ENCODE results near the gene RPL6.
"Not testable (repeated sequence)": the region's sequence is repeated elsewhere in the genome, so short reads cannot be mapped to it uniquely, and the experiment has no call there.

RPL6 gene

DNA sequence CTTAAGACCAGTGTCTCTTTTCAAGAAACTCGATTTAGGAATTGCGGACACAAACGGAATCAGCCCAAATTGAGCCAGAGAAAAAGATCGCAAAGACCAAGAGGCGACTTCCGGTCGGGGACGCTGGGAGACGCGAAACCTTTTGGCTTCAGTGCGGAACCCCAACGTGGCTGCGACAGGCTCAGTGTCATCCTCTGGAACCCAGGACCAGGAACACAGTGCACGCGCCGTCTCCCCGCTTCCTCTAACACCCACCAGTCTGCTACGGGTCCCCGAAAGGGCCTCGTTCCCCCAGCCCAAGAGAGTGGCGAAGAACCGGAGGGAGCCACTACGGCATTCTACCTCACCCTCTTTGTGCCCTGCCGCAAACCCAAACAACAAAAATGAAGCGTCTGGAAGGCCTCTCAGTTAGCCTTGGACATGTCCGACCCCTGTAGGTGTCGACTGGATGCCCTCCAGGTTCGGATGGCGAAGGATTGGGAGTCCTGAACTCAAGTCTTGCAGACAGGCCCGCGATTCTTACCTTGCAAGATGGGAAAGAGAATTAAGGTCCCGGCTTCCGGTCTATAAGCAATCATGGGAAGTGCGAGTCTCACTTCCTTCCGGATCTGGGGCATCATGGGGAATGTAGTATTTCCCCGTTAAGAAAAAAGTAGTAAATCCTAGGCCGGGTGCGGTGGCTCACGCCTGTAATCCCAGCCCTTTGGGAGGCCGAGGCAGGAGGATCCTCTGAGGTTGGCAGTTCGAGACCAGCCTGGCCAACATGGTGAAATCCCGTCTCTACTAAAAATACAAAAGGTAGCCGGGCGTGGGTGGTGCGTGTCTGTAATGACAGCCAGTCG lies at the start of gene RPL6:
RPL6 (minus strand) TSS at position 542 of the 842 bp plus-strand sequence. CDS start 949 bp downstream, outside the sequence.
- DNase-seq (ENCODE audit: extremely low read depth in 1 of 2, low read depth in 1 of 2) = peak; percentile 39 to 68

DNA sequence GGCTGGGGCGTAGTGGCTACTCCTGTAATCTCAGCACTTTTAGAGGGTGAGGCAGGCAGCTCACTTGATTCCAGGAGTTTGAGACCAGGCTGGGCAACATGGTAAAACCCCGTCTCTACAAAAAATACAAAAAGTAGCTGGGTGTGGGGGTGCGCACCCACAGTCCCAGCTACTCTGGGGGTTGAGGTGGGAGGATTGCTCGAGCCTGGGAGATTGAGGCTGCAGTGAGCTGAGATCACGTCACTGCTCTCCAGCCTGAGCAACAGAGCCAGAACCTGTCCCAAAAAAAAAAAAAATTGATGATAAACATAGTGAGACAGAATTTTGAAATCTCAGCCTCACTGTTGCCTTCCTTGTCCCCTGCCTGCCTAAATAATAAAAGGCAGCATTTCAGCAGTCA lies 49.3 kb upstream of the RPL6 start:
- no peak for DNase-seq (ENCODE audit: extremely low read depth in 1 of 2, low read depth in 1 of 2)

DNA sequence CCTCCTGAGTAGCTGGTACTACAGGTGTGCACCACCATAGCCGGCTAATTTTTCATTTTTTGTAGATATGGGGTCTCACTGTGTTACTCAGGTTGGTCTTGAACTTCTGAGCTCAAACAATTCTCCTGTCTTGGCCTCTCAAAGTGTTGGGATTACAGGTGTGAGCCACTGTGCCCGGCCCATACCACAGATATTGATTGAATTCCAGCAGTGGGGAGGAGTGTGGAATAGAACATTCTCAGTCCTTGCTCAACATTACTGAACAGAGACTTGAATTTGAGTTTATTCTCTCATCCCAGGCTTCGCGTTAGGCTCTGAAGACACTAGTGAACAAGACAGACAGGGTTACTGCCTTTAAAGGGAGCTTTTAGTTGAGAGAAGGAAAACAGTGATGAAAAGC lies 48.9 kb upstream of the RPL6 start:
- DNase-seq (ENCODE audit: extremely low read depth in 1 of 2, low read depth in 1 of 2) = no peak

DNA sequence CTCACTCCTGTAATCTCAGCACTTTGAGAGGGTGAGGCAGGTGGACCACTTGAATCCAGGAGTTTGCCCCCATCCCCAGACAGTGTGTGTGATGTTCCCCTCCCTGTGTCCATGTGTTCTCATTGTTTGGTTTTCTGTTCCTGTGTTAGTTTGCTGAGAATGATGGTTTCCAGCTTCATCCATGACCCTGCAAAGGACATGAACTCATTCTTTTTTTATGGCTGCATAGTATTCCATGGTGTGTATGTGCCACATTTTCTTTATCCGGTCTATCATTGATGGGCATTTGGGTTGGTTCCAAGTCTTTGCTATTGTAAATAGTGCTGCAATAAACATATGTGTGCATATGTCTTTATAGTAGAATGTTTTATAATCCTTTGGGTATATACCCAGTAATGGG lies 47.7 kb upstream of the RPL6 start:
- not testable (repeated sequence) for DNase-seq (ENCODE audit: extremely low read depth in 1 of 2, low read depth in 1 of 2)

DNA sequence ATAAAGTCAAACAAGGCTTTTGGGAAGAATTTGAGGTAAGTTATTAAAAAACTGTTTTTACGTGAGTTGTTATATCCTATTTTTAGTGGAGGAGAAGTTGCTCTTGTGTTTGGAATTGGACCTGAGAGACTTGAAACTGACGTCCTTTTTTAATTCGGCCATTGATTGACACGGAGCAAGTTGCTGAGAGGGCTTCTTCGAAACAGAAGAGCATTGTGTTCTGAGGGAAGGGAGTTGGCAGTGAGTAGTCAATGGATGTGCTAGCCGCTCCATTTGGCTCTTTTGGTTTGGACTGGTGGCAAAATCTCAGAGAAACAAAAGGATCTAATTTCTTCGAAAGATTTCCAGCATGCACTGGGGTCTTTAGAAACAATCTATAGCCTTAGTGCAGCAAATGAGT lies 46.6 kb upstream of the RPL6 start:
- no peak for DNase-seq (ENCODE audit: extremely low read depth in 1 of 2, low read depth in 1 of 2)

DNA sequence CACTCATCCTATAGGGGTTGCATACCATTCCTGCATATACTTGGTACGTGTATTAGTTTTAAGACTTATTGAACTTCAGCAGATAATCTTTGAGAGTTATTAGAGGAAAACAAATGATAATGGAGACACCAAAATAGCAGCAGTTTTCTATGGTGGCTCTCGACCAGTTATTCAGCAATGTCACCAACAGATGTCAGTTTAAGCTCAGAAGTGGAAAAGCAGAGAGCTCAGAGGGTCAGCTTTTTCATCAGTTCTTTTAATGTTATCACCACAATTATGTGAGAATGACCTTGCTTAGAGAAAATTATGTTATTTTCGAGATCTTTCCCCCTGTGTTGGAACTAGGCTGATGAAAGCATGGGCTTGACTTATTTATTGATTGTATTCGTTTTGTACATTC lies 41.3 kb upstream of the RPL6 start:
- no peak for DNase-seq (ENCODE audit: extremely low read depth in 1 of 2, low read depth in 1 of 2)

DNA sequence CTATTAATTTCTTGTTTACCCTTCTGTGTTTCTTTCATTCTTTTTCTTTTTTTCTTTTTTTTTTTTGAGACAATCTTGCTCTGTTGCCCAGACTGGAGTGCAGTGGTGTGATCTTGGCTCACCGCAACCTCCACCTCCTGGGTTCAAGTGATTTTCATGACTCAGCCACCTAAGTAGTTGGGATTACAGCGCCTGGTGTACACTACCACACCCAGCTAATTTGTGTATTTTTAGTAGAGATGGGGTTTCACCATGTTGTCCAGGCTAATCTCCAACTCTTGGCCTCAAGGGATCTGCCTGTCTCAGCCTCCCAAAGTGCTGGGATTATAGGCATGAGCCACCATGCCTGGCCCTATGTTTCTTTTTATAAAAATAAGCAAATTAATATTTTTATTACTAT lies 38.8 kb upstream of the RPL6 start:
- DNase-seq (ENCODE audit: extremely low read depth in 1 of 2, low read depth in 1 of 2) = not testable (repeated sequence)

DNA sequence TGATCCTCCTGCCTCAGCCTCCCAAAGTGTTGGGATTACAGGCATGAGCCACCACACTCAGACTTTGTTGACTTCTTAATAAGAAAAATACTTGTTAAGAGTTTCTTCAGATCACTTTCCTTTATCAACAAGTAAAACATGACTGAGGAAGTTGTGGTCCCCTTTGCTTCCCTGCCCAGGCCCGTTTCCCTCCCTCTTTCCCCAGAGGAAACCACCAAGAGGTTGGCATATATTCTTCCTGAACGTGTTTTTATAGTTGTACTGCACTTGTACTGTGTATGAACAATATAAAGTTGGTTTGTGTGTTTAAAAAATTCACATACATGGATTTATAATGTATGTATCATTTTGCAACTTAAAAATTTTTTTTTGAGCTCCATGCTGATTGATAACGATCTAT lies 37.7 kb upstream of the RPL6 start:
- DNase-seq (ENCODE audit: extremely low read depth in 1 of 2, low read depth in 1 of 2) = no peak

DNA sequence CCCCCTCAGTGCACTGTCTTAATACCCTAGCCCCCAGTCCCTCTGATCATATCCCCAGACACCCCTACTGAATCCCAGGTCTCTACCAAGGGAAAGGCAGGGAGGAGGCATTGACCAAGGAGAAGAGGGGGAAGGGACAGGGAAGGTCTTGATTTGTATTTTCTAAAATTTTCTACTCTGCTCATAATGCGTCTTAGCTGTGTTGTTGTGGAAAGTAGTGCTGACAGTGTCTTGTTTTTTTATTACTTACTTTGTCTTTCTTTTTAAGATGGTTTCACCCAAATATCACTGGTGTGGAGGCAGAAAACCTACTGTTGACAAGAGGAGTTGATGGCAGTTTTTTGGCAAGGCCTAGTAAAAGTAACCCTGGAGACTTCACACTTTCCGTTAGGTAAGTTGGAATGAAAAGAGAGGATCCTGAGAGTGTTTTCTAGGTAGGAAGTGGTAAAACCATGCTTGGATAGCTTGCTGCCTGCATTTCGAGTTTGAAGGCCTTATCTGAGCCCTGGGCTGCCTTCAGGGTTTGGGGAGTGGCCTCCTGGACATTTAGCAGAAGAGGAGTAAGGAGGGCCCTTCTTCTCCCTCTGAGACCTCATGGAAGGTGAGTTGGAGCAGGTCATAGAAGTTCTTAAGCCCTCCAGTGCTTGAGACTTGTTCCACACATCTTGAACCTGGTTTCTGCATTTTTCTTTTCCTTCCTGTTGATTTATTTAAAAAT lies 36.8 kb upstream of the RPL6 start:
- no peak for DNase-seq (ENCODE audit: extremely low read depth in 1 of 2, low read depth in 1 of 2)

DNA sequence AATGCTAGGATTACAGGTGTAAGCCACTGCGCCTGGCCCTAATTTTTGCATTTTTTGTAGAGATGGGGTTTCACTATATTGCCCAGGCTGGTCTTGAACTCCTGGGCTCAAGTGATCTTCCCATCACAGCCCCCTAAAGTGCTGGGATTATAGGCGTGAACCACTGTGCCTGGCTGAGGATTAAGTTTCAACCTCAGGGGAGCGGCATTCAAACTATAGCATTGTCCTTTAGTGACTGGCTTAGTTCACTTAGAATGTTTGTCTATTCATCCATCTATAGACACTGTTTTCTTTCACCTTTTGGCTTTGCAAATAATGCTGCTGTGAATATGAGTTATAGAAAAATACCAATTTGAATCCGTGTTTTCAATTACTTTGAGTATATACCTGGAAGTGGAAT lies 34.5 kb upstream of the RPL6 start:
- DNase-seq (ENCODE audit: extremely low read depth in 1 of 2, low read depth in 1 of 2) = no peak

DNA sequence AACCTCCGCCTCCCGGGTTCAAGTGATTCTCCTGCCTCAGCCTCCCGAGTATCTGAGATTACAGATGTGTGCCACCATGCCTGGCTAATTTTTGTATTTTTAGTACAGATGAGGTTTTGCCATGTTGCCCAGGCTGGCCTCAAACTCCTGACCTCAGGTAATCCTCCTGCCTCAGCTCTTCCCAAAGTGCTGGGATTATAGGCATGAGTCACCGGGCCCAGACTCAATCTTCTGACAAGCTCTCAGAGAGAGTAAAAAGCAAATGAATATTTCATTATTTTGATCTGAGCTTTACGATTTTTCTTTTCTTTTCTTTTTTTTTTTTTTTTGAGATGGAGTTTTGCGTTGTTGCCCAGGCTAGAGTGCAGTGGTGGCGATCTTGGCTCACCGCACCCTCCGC lies 31.2 kb upstream of the RPL6 start:
- DNase-seq (ENCODE audit: extremely low read depth in 1 of 2, low read depth in 1 of 2) = not testable (repeated sequence)

DNA sequence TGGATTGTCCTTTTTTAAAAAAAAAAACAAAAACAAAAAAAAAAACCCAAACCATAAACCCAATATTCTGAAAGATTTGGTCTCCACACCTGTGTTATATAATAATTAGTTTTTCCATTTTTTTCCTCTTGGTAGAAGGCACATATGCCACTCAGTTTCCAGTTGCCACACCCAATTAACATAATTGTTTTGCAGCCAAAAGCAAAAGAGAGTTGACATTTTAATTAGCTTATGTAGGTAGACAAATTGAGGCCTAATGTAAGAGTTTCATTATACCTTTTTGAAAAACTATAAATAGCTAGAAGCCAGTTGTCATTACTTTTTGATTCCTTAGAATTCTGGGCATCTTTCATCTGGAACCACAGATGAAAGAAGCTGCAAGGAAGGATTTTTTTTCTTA lies 30.4 kb upstream of the RPL6 start:
- no peak for DNase-seq (ENCODE audit: extremely low read depth in 1 of 2, low read depth in 1 of 2)

DNA sequence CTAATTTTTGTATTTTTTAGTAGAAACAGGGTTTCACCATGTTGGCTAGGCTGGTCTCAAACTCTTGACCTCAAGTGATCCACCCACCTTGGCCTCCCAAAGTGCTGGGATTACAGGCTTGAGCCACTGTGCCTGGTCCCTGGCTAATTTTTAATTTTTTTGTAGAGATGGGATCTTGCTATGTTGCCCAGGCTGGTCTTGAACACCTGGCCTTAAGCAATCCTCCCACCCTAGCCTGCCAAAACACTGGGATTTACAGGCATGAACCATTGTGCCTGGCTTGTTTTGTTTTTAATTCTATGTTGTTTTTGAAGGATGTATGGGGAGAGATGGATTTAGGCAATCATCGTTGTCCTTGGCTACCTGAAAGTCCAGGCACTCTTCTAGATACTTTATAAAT lies 29.2 kb upstream of the RPL6 start:
- not testable (repeated sequence) for DNase-seq (ENCODE audit: extremely low read depth in 1 of 2, low read depth in 1 of 2)

DNA sequence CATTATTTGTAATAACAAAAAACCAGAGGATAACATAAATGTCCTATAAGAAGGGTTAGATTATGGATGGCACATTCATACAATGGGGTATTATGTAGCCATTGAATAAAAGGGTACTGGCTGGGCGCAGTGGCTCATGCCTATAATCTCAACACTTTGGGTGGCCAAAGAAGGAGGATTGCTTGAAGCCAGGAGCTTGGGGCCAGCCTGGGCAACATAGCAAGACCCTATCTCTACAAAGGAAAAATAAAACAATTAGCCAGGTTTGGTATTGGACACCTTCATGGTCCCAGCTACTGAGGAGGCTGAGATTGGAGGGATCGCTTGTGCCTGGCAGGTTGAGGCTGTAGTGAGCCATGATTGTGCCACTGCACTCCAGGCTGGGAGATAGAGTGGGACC lies 24.1 kb upstream of the RPL6 start:
- no peak for DNase-seq (ENCODE audit: extremely low read depth in 1 of 2, low read depth in 1 of 2)

DNA sequence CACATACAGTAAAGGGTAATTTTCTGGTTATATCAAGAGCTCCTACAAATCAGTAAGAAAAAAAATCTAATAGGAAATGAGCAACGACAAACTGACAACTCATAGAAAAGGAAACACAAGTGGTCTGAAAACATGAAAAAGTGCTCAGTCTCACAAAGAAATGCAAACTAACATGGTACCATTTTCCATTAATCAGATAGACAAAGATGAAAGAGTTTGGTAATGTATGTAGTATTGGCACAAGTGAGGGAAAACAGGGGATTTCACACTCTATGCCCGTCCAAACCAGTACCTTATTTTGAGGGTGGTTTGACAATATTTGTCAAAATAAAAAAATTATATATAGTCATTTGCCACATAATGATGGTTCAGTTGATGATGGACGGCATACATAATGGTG lies 22.6 kb upstream of the RPL6 start:
- DNase-seq (ENCODE audit: extremely low read depth in 1 of 2, low read depth in 1 of 2) = no peak

DNA sequence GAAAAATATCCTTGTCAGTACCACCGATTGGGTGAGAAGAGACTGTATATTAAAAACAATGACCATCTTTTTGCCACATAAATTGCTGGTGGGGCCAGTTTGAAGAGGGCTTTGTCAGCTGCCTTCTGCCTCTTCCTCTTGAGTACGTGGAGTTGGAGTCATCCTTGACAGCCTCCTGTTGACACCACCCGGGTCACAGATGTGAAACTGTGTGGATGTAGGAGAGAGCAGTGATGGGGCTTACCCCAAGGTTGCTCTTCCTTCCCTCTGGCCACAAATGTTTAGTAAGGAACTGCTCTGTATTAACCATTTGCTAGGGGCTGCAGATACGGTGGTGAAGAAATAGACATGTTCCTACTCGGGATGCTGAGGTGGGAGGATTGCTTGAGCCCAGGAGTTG lies 21.5 kb upstream of the RPL6 start:
- DNase-seq (ENCODE audit: extremely low read depth in 1 of 2, low read depth in 1 of 2) = peak in 1 of 2 donors; percentile 5

DNA sequence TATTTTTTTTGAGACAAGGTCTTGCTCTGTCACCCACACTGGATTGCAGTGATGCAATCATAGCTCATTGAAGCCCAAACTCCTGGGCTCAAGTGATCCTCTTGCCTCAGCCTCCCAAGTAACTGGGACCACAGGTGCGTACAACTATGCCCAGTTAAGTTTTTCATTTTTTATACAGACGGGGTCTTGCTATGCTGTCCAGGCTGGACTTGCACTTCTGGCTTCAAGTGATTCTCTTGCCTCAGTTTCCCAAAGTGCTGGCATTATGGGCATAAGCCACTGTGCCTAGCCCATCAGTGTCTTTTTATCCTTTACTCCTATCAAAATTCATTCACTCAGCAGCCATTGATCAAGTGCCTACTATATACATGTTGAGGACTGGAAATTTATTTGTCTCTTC lies 18.4 kb upstream of the RPL6 start:
- DNase-seq (ENCODE audit: extremely low read depth in 1 of 2, low read depth in 1 of 2) = no peak

DNA sequence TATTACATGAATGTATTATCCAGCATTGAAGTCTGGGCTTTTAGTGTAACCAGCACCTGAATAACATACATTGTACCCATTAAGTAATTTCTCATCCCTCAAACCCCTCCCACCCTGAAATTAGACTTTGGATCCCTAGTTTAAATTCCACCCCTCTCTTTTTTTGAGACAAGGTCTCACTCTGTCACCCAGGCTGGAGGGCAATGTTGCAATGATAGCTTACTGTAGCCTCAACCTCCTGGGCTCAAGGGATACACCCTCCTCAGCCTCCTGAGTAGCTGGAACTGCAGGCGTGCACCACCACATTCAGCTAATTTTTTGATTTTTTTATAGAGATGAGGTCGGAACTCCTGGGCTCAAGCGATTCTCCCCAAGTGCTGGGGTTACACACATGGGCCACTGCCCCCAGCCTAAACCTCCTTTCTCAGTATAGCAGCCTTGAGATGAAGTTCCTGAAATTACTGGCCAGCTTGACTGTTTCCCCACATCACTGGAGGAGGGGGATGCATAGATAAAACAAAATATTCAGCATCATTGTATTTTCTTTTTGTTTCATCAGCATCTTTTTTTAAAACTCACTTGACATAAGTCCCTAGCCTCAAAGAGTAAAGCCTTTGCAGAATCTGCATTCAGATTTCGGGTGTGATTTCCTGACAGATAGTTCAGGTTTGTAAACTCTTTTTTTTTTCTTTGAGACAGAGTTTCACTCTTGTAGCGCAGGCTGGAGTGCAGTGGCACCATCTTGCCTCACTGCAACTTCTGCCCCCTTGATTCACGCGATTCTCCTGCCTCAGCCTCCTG lies 16.4 kb upstream of the RPL6 start:
- no peak for DNase-seq (ENCODE audit: extremely low read depth in 1 of 2, low read depth in 1 of 2)

DNA sequence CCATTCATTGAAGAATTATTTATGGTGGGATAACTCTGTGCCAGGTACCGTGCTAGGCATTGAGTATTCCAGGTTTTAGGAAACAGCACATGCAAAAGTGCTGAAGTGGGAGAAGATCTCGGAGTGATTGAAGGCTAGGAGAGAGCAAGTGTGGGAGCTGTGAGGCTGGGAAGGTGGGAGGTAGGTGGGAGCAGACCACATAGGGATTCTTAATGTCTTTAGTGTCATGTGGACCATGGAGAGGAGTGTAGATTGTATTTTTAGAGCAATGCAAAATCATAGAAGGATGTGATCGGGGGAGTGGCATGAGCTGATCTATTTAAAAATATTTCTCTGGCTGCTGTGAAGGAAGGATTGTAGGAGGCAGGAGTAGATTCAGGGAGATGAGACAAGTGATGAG lies 14.7 kb upstream of the RPL6 start:
- DNase-seq (ENCODE audit: extremely low read depth in 1 of 2, low read depth in 1 of 2) = no peak

DNA sequence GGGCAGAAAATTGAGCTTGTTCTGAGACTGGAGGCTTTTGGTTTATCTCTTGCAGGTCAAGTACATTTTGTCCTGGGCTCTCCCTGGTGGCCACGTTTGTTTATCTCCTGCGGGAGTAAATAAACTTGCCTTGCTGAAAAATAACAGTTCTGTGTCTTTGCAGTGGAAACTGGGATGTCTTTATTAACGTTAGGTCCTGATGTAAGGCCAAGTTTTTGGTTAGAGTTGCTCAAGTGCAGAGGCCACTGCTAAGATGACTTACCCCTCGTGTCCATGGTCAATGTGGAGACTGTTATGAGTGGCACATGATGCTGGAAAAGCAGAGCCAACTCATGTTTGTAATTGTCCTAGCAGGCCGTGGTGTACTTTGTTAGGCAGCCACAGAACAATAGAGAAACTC lies 13.1 kb upstream of the RPL6 start:
- DNase-seq (ENCODE audit: extremely low read depth in 1 of 2, low read depth in 1 of 2) = no peak

DNA sequence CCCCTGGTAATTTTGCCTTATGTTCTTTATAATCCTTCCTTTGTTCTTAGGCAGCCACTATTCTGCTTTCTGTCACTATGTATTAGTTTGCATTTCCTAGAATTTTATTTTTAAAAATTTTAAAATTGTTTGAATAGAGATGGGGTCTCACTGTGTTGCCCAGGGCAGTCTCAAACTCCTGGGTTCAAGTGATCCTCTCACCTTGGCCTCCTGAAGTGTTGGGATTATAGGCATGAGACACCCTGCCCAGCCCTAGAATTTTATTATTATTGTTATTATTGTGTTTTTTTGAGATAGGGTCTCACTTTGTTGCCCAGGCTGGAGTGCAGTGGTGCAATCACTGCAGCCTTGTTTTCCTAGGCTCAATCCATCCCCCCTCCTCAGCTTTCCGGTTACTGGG lies 12.0 kb upstream of the RPL6 start:
- no peak for DNase-seq (ENCODE audit: extremely low read depth in 1 of 2, low read depth in 1 of 2)

DNA sequence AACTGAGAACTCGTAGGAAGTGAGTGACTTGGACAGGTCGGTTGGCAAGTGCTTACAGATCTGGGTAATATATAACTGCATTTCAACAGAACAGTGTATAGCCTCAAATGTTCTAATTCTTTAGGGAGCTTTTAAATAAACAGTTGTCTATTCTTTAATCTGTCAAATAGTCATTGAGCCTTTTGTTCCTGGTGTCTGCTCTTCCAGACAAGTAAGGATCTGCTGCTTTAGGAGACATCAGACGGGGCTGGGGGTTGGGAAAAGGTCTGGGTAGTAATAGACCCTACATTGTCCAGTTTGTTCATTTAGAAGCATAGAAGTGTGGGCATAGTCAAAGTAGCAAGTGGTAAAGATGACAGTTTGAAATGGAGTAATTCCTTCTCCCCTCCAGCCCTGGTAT lies 11.3 kb upstream of the RPL6 start:
- DNase-seq (ENCODE audit: extremely low read depth in 1 of 2, low read depth in 1 of 2) = no peak
